ENCODE data around the gene LYZL1. TPM values are rescaled to one million over a fixed set of nuclear protein-coding genes. Genes with fewer than 3 reads are reported as not detected.
"Not testable (repeated sequence)": the region's sequence is repeated elsewhere in the genome, so short reads cannot be mapped to it uniquely, and the experiment has no call there.

LYZL1 gene
- total RNA-seq, 1 donor from 2014 or later = not detected

DNA sequence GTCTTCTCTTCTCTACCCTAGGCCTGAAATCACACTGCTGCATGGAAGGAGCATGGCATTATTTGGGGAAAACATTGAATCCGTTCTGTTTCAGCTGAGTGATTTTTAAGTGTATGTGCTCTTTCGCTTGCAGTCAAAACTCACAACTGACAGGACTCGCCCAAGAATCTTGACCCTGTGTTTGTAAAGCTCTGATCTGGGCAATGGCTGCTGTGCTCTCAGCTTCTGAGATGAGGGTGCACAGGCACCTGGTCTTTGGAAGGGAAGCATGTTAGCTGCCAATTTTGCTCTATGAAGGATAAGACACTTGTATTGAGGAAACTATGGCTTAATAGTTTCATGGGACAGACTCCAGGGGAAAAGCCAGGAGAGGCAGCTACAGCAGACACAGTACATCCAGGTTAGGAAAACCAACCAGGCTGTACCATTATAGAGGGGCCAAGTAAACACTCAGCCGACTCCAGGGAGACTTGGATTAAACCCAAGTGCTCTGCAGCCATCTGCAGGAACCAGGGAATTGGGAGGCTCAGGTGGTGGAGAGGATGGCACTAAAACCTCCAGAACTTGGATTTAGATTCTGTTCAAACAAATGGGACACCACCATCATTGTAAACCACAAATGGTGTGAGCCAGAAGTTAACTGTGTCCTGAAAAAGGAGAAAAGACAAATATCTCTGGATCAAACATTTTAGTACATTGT is 43.3 kb downstream of the LYZL1 start:
- no peak for TF ChIP-seq CTCF (IDR thresholded peaks at IDR 0.05; ENCODE audit: unreplicated experiment)
- H3K27me3 Mint-ChIP-seq = no peaks in the 10 kb centered on the region
- H3K4me1 Mint-ChIP-seq (ENCODE audit: low read depth) = peaks cover 33% of the 10 kb centered on the region
- H3K9me3 Mint-ChIP-seq (ENCODE audit: low read depth) = peaks cover 12% of the 10 kb centered on the region
- peak overlapping the region; percentile 57 for H3K27ac Mint-ChIP-seq
- DNase-seq (ENCODE audit: low spot score, unreplicated experiment) = no peak
- no peaks in the 10 kb centered on the region for H3K36me3 Mint-ChIP-seq (ENCODE audit: insufficient read depth)
- no peak overlapping the region for H3K4me3 Mint-ChIP-seq (ENCODE audit: low read depth)

DNA sequence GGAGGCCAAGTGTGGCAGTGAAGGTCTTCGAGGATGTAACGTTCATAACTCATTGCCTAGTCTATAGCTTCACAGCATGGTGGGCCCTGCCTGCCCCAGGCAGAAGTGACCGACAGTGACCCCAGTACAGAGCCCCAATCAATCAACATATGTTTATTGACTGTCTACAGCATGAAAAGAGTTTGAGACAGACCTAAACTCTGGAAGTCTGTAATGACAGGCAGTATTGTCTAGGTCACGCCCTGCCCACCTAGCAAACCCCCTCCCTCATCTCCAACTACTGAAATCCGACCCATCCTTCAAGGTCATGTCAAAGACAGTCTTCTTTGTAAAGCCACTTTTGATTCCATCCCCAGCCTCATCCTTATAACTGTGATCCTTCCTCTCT is 43.9 kb downstream of the LYZL1 start:
- H3K36me3 Mint-ChIP-seq (ENCODE audit: insufficient read depth) = no peaks in the 10 kb centered on the region
- no peaks in the 10 kb centered on the region for H3K27me3 Mint-ChIP-seq
- no peak overlapping the region for H3K4me3 Mint-ChIP-seq (ENCODE audit: low read depth)
- peaks cover 28% of the 10 kb centered on the region for H3K4me1 Mint-ChIP-seq (ENCODE audit: low read depth)
- H3K9me3 Mint-ChIP-seq (ENCODE audit: low read depth) = peaks cover 13% of the 10 kb centered on the region
- no peak for DNase-seq (ENCODE audit: low spot score, unreplicated experiment)
- TF ChIP-seq CTCF (IDR thresholded peaks at IDR 0.05; ENCODE audit: unreplicated experiment) = no peak
- peak overlapping the region; percentile 57 for H3K27ac Mint-ChIP-seq

GRCh38 chr10:29337526-29337925 is 48.7 kb downstream of the LYZL1 start:
- H3K4me1 Mint-ChIP-seq (ENCODE audit: low read depth); H3K36me3 Mint-ChIP-seq (ENCODE audit: insufficient read depth); DNase-seq (ENCODE audit: low spot score, unreplicated experiment); H3K4me3 Mint-ChIP-seq (ENCODE audit: low read depth); H3K27ac Mint-ChIP-seq; H3K27me3 Mint-ChIP-seq: not testable (repeated sequence)
- H3K9me3 Mint-ChIP-seq (ENCODE audit: low read depth) = peaks cover 16% of the 10 kb centered on the region

DNA sequence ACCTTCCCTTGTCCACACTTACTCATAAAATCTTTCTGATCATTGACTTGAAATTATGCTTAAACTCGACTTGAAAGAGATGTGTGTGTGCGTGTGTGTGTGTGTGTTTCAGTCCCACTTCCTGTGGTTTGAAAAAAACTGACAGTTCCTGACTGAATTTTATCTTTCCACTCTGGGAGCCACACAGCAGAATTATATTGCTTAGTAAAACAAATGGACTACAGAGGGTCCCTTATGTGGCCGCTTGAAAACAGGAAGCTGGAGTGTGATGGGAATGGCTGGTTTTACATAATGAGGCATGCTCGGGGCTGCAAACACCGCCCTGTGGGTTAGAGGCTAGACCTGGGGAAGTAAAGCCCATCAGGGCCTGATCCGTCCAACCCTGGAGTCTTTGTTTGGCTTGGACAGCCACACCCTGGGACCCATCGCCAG is 54.8 kb downstream of the LYZL1 start:
- peaks cover 7% of the 10 kb centered on the region for H3K4me1 Mint-ChIP-seq (ENCODE audit: low read depth)
- H3K4me3 Mint-ChIP-seq (ENCODE audit: low read depth) = no peak overlapping the region
- H3K9me3 Mint-ChIP-seq (ENCODE audit: low read depth) = peaks cover 12% of the 10 kb centered on the region
- H3K36me3 Mint-ChIP-seq (ENCODE audit: insufficient read depth) = peaks cover 5% of the 10 kb centered on the region
- H3K27ac Mint-ChIP-seq = no peak overlapping the region
- TF ChIP-seq CTCF (IDR thresholded peaks at IDR 0.05; ENCODE audit: unreplicated experiment) = no peak
- no peaks in the 10 kb centered on the region for H3K27me3 Mint-ChIP-seq
- no peak for DNase-seq (ENCODE audit: low spot score, unreplicated experiment)

GRCh38 chr10:29344073-29344820 is 55.4 kb downstream of the LYZL1 start:
- peaks cover 5% of the 10 kb centered on the region for H3K36me3 Mint-ChIP-seq (ENCODE audit: insufficient read depth)
- no peak for TF ChIP-seq CTCF (IDR thresholded peaks at IDR 0.05; ENCODE audit: unreplicated experiment)
- H3K4me3 Mint-ChIP-seq (ENCODE audit: low read depth) = no peak overlapping the region
- H3K27ac Mint-ChIP-seq = no peak overlapping the region
- no peak for DNase-seq (ENCODE audit: low spot score, unreplicated experiment)
- no peaks in the 10 kb centered on the region for H3K27me3 Mint-ChIP-seq
- peaks cover 7% of the 10 kb centered on the region for H3K4me1 Mint-ChIP-seq (ENCODE audit: low read depth)
- H3K9me3 Mint-ChIP-seq (ENCODE audit: low read depth) = peaks cover 12% of the 10 kb centered on the region

Data from progenitor cell of endocrine pancreas (in vitro differentiated cells).